T1000 (cell line): Measurements from ENCODE around the gene SLC39A12.
"Not testable (repeated sequence)": the region's sequence is repeated elsewhere in the genome, so short reads cannot be mapped to it uniquely, and the experiment has no call there.

Experiments used
- DNase-seq: peaks from one replicate; lab custom pipeline; 2025; ENCODE audit warnings: mixed read lengths; lab: John Stamatoyannopoulos, UW

The SLC39A12 gene

DNA sequence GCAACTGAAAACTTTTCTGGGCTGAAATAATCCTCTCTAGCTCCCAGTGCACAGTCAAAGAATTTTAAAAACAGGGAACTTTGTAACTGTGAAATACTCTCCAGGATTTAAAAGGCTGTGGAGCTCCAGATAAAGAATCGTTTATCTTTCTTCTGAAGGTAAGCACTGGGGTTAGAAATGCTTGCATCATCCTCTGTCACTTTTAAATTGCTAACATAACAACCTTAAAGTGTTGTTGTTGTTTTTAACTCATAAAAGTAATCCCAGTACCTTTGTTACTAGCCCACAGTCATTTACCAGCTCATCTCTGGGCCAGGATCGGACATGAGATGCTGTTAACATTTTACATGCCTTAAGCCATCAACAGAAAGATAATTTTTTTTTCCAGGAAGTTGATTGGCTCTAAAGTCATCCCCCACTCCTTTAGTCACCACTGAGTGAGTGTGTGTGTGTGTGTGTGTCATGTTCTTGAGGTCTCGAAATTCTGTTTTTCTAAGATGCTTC lies at the start of gene SLC39A12:
SLC39A12 (plus strand) TSS at position 51 of the 504 bp plus-strand sequence. CDS start 1,359 bp downstream, outside the sequence.
- no peak for DNase-seq

DNA sequence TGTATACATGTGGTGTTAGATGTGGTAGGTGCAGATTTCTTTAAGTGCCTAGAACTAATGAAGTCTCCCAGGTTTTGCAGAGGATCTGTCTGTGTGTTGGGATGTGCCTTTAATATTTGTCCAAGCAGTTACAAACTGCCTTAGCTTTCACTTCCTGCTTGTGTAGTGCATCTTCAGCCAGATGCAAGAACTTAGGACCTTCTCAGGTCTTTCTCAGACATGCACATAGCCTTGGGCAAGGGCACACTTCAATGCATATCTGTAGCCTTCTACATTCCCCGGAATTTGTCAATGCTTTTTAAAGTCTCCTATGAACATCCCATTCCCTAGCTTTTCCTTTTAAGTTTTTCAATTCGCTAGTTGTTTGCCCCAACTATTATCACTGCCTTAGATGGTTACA lies 47.2 kb upstream of the SLC39A12 start:
- DNase-seq: no peak

DNA sequence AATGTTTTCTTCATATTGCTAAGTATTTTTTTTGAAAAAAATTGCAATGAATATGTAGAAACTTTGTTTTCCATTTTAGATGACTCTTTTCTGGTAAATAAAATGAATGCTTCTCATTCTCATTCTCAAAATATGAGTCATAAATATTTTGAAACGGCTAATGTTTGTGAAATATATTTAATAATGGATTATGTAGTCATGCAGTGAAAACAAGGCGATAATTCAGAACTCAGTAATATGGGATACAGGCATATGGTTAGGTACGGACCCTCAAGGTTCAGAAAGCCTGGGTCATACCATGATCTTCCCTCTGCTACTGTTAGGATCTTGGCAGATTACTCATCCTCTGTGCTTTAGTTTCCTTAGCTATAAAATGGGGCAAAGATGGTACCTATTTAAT lies 46.2 kb upstream of the SLC39A12 start:
- DNase-seq: no peak

DNA sequence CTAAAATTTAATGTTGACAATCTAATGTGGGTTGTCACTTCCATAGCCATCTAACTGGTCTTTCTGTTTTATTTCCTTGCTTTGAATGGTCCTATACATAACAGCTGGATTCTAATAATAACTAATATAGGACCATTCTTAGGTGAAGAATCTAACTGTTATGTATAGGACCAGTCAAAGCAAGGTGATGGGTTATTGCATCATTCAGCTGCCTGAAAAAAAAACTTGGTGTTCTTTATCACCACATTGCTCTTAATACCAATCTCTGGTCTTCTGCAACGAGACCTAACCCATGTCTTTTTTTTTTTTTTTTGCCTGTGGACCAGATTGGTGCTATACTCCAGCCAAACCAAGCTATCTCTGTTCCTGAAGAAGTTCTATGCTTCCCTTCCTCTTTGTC lies 45.7 kb upstream of the SLC39A12 start:
- no peak for DNase-seq

DNA sequence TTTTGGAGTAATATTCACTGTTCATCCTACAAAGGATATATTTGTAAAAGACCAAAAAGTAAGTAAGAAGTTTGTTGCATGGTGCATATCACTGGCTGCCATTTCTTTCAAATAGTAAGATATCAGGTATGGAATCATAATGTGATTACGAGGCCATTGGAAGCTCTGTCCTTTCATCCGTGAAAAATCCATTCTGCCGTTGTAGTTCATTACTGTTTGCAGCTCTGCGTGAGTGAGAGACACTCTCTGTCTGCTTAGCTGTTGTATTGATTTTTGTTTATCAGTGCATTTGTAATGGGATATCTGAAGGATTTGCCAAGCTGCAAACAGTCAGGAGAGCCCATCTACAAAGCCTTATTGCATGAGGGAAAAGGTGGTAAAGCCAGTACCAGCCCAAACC lies 44.1 kb upstream of the SLC39A12 start:
- DNase-seq: no peak

DNA sequence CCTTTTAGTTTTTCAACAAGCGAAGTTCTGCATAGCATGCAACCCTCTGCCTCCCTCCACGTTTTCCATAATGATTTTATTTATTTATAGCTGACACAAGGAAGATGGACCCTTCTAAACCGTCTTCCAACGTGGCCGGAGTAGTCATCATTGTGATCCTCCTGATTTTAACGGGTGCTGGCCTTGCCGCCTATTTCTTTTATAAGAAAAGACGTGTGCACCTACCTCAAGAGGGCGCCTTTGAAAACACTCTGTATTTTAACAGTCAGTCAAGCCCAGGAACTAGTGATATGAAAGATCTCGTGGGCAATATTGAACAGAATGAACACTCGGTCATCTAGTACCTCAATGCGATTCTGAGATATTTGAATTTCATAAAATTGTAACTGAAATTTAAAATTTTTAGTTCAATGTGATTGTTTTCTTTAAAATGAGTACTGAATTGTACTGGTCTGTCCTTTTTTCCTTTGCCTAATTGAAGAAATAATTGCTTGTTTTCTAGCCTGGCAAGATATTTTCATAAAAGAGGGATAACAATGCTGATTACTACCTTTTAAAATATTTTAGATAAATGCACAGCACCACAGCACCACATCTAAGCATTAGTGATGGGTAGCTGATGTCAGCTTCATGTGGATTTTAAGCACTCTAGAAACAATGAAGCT lies 41.5 kb upstream of the SLC39A12 start:
- DNase-seq: no peak

DNA sequence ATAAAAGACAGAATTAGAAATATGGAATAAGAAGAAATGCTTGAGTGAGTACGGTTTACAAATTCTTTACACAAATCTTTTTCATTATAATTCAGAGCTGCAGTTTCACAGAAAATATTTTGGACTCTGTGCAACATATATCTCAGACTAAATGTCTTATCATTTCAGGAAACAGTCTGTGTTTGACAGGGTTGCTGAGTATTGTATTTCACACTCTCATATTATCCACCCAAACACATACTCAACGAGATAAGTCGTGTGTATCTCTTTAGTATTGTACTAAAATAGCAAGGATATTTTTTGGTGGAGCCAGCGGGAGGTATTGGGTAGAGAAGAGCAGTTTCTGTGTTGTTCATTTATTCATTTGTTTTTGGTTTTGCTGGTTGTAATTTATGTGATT lies 39.0 kb upstream of the SLC39A12 start:
- no peak for DNase-seq

DNA sequence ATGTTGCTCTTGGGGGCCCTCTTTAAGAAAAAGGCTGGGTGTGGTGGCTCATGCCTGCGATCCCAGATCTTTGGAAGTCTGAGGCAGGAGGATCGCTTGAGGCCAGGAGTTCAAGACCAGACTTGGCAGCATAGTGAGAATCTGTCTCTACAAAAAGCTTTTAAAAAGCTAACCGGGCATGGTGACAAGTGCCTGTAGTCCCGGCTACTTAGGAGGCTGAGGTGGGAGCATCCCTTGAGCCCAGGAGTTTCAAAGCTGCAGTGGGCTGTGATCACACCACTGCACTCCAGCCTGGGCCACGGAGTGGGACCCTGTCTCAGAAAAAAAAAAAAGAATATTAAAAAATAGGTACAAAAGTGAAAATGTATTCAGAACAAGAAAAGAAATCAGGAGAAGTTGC lies 38.1 kb upstream of the SLC39A12 start:
- no peak for DNase-seq

DNA sequence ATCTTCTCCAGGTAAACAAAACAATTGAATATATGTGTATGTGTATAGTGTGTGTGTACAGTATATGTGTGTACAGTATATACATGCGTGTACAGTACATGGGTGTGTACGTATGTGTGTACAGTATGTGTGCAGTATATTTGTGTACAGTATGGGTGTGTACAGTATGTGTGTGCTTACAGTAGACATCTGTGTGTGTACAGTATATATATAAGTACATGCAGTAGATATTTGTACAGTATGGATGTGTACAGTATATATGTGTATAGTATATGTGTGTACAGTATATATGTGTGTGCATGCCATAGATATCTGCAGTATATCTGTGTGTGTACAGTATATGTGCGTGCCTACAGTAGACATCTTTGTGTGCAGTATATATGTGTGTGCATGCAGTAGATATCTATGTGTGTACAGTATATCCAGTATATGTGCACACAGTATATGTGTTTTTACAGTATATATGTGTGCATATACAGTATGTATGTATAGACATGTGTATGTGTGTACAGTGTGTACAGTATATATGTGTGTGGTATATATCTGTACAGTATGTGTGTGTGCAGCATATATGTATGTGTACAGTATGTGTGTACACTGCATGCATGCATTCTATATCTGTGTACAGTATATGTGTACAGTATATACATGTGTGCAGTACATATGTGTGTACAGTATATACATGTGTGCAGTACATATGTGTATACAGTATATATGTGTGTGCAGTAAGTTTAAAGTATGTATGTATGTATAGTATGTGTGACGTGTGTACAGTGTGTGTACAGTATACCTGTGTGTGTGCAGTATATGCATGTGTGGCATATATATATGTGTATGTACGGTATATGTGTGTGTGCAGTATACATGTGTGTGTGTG lies 37.3 kb upstream of the SLC39A12 start:
- no peak for DNase-seq

DNA sequence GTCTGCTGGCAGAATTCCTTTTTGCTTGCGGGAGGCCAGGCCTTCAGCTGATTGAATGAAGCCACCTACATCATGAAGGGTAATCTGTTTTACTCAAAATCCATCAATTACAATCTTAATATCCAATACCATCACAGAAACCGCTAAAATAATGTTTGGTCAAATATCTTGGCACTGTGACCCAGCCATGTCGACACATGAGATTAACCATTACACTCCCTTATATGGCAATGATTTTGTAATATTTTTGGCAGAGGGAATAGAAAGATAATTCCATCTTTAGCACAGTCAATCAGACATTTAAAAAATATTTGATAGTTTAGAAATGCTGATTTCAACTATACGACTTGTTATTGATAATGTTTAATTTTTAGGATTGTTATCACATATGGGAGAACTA lies 36.5 kb upstream of the SLC39A12 start:
- no peak for DNase-seq

DNA sequence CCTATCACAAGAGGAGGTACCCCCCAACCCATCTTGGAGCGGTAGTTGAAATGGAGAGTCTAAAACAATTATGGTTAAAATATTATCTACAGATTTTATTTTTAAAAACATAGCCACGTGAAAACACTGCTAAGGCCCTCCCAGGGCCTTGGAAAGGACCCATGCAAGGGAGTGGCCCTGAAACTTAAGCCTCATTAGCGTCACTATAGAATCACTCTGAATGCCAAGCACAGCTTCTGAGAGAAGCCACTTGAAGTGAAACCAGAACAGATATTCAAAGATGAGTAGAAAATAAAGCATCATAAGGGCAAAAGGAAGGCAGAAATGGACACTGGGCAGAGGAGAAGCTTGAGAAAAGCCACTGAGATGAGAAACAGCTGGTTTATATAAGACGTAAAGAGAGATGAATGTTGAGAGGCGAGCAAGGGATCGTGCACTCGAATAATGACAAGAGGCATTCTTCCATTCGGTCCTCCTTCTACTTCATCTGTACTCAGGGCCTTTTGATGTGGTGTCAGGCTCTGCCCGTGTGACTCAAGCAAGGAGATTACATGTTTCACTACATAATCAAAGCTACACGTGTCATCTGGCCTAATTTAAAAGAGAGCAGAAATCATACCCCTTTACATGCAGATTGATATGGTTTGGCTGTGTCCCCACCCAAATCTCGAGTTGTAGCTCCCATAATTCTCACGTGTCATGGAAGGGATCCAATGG lies 33.4 kb upstream of the SLC39A12 start:
- no peak for DNase-seq

DNA sequence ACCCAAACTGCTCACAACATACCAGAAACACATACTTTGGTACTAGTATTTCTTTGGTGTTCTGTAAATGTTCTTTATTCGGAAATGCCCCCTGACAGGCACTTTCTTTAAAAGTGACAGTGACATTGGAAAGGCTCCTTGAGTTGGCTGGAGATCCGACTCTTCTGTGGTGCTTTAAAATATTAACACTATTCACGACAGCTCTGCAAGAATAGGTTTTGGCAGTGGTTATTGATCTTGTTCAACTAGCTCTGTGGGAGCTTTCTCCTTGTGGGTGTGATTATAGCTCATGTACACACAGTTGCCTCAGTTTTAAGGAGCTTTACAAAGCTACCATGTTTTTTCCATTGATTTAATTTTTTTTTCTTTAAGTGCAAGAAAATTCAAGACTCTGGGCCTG lies 30.3 kb upstream of the SLC39A12 start:
- DNase-seq: no peak

DNA sequence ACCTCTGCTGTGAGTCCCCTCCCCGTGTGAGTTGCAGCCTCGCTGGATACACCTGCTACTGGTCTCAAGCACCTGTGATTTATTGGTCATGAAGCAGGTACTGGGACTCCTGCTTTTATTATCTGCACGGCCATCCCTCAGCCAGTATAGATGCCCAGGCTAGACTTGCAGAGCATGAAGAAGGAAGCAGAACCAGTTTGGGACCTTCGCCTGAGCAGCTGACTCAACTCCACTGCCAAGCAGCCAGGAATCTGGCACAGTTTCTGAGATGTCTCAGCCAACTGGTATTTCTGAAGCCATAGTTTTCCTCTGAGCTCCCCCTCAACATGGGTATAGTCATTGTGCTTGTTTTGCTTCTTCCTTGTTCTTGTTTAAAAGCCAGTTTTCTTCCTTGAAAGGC lies 28.0 kb upstream of the SLC39A12 start:
- DNase-seq: no peak

DNA sequence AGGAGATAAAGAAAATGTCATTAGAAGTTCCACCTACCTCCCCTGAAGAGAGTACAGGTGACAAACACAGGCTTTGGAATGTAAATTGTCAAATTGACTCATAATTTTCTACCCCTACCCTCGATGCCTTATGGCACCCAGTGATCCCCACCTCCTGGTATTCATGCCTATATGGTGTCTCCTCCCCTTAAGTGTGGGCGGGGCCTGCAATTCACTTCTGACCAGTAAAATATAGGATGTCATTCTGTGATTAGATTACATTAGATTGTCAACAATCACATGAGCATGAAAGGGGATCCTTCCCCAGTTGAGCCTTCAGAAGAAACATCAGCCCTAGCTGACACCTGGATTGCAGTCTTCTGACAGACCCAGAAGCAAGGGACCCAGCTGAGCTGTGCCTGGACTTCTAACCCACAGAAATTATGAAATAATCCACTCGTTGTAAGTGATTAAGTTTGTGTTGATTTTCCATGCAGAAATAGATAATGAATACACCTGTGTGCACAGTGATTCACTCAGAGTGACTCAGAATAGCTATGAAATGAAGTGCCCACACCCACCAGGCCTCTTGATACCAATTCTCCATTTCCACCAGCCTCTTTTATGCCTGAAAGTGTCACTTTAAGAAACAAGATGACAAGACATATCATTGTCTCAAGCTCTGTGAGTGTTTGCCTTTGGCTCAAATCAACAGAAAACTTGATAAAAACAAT lies 8.5 kb upstream of the SLC39A12 start:
- DNase-seq: no peak

DNA sequence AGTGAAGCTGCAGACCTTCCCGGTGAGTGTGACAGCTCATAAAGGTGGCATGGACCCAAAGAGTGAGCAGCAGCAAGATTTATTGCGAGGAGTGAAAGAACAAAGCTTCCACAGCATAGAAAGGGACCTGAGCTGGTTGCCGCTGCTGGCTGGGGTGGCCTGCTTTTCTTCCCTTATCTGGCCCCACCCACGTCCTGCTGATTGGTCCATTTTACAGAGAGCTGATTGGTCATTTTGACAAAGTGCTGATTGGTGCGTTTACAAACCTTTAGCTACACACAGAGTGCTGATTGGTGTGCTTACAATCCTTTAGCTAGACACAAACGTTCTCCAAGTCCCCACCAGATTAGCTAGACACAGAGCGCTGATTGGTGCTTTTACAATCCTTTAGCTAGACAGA lies 1.4 kb upstream of the SLC39A12 start:
- not testable (repeated sequence) for DNase-seq

DNA sequence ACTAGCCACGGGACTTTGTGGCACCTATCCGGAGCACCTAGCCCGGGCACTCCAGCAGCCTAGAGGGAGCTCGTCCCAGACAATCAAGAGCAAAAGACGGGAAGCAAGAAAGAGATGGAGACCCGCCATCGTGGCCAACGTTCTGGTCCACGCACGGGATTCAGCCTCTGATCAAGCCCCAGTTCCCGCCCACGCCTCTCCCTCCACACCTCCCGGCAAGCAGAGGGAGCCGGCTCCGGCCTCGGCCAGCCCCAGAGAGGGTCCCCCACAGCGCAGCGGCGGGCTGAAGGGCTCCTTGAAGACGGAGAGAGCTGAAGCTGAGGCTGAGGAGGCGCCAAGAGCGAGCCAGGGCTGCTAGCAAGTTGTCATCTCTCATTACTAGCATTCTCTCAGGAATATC lies 992 bp upstream of the SLC39A12 start:
- no peak for DNase-seq

DNA sequence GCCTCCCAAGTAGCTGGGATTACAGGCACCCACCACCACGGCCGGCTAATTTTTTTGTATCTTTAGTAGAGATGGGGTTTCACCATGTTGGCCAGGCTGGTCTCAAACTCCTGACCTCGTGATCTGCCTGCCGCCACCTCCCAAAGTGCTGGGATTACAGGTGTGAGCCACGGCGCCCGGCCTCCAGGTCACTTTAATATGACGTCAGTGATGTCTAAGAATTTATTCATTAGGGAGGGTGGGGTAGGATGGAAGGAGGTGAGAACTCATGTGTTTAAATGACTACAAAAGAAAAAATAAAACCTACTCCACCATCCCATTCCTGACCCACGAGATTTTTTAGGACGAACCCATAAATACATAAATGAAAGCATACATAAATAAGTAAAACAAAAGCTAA lies 2.7 kb downstream of the SLC39A12 start:
- not testable (repeated sequence) for DNase-seq

DNA sequence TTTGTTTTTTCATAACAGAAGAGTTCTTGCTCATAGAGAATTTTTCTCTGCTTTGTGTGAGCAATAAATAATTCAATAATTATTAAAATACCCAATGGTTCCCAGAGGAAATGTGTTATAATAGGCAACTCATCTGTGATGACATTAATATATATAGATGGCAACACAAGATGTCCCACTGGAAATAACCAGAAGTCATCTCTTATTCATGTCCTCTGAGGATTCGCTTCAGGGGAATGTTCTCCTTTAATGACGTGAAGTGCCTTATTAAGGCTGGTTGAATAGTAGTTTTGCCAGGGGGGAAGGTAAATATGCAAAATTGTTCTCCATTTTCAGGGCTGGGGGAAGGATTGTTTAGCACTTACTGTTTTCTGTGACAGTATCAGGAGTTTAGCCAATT lies 3.1 kb downstream of the SLC39A12 start:
- no peak for DNase-seq

DNA sequence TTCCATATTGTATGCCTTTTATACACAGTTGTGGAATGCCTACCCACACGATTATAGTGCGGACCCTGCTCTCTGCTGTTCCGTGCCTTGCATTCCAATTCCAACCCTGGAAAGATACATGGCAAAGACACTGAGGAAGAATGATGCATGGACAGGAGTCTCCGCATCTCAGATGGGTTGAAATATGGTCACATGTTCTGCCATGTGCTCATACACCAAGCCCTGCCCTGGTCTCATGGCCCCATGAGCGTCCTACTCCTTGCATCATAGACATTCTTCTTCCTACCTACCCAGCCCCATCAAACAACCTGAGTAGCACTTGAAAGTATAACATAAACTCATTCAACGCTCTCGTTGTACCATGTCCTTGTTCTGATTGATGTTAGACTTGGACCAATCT lies 6.3 kb downstream of the SLC39A12 start:
- DNase-seq: no peak

DNA sequence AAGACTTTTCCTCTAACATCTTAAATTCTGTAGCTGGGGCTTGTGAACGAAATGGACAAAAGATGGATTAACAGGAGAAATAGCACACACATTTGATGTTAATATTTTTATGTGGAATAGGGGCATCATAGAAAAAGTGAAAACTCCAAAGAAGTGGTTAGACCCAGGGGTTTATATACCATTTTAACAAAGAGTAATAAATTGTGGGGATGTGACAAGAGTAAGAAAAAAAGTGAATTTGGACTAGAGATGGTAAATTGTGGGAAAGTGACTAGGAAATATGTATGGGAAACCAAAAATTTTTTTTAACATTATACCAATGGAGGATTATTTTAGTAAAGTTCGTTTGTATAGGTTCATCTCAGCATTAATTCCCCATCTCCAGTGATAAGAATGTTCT lies 8.2 kb downstream of the SLC39A12 start:
- DNase-seq: no peak

DNA sequence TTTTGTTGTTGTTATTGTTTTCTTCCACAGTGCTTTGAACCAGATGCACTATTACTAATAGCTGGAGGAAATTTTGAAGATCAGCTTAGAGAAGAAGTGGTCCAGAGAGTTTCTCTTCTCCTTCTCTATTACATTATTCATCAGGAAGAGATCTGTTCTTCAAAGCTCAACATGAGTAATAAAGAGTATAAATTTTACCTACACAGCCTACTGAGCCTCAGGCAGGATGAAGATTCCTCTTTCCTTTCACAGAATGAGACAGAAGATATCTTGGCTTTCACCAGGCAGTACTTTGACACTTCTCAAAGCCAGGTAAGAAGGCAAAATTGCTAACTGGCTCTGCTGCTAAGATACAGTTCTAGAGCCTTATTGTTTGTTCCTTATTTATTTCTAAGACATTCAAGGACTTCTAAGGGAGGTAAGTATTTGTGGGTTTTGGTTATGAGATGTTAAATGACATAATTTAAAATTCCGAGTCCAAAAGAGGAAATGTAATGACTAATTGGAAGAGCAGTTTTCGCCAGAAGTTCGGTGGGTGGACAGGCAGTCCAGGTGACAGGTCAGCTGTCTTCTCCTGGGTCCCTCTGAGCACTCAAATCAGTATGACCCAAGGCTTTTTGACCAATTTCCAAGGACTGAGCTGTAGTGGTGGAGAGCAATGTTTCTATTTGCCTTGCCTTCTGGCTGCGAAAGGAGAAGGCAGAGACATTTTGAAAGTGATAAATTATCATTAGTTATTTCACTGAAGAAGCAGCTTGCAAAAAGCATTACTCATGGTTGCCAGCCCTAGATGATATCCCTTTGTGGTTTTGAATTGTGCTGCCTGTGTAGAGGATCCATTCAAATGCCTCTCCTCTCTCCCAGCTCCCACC lies 10.1 kb downstream of the SLC39A12 start:
- no peak for DNase-seq
